Erythroblast (primary cell): ENCODE results near the gene FGF5.

ENCODE experiments used
- GATA1 ChIP-seq: IDR thresholded peaks from 2 replicates; pipeline ENCODE4 v1.6.1; 2011; ENCODE audit warnings: low read depth, mild to moderate bottlenecking, control low read depth, low read length, moderate library complexity
- POLR2A ChIP-seq: IDR thresholded peaks from 2 replicates; pipeline ENCODE4 v1.6.1; 2011; ENCODE audit warnings: mild to moderate bottlenecking, low read length

DNA sequence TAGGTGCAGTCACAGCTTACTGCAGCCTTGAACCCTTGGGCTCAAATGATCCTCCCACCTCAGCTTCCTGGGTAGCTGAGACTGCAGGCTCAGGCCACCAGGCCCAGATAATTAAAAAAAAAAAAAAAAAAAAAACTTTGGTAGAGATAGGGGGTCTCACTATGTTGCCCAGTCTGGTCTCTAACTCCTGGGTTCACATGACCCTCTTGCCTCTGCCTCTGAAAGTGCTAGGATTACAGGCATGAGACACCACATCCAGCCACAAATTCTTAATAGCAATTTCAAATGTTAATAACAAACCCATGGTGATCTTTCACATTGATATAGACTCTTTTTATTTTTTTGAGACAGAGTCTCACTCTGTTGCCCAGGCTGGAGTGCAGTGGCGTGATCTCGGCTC, 12.3 kb upstream of the FGF5 start:
- no peak for TF ChIP-seq POLR2A
- no peak for TF ChIP-seq GATA1
